ENCODE results near the gene GGPS1.
"Not testable (repeated sequence)": the region's sequence is repeated elsewhere in the genome, so short reads cannot be mapped to it uniquely, and the experiment has no call there.

The GGPS1 gene

DNA sequence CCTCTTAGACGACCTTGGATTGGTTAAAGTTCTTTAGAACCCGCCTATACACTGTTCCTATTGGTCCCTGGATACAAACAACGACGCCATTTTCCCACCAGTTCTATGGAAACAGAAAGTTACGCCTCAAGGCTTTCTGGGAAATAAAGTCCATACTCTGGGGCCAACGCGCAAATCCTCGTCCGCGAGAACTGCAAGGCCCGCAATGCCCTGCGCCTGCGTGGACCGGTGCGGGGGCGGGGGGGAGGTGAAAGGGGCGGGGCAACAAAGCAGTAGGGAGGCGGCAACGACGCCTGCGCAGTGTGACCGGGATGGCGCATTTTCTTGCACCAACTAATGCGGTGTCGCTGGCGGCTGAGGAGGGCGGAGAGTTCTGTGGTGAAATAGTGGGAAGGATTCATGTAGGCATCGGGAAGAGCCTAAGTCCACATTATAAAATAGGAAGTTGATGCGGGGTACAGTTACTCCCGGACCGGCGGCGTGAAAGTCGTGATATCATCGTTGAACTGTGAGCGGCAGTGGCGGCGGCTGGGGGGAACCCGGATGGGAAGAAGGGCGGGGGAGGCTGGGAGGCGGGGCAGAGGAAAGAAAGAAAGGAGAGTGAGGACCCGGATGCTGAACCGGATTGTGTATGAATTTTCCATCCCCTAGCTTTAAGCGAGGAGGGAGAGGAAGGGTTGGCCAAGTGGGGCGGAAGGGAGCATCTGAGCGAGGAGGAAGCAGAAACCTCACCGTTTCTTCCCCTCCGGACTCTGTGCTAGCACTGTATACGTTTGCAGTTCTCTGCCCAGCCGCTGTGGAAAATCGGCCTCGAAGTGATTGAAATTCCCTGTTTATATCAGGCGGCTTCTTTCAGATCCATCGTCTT lies at the start of gene GGPS1:
Gene GGPS1, plus strand, starts transcription at position 300 of the 868 bp plus-strand sequence. CDS start 6,695 bp downstream, outside the sequence.
- peak; percentile 99 for DNase-seq

DNA sequence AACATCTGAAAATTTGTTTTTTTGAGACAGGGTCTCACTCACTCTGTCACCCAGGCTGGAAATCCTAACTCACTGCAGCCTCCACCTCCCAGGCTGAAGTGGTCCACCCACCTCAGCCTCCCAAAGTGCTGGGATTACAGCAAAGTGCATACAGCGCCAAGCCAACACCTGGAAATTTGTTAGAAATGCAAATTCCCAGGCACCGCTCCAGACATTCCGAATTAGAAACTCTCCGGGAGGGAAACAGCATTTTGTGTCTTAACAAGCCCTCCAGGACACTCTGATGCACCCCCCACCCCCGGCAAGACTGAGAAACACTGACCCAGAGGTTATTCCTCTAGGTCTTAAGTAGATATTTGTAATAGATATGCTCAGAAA lies 49.5 kb upstream of the GGPS1 start:
- no peak for DNase-seq

DNA sequence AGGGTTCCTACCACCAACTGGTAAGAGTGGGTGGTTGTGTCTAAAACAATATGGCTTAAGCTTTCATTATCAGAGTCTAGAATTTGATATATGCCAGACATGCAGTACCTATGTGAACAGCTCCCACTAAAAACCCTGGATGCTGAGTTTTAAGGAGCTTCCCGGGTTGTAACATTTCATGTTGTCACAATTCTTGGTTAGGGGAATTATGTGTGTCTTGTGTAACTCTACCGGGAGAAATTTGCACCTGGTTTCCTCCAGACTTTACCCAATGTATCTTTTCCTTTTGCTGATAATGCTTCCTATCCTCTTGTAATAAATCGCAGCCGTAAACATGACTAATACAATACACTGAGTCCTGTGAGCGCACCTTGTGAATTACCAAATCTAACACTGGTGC lies 48.7 kb upstream of the GGPS1 start:
- DNase-seq: no peak

DNA sequence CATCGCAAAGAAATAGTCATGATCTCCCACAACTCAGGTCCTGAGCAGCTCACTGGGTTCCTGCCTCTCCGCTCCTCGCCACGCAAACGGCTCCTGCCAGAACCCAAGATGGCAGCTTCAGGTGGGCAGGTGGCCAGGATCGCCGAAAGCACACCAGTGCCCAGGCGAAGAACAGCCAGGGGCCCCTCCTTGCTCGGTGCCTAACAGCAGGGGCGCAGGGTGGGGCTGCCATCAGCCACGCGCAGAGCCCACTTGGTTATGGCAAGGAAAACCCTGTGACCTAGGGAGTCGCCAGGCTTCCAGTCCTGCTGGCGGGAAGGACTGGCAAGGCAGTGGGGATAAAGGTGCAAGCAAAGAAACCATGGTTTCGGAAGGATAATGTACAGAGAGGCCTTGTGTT lies 47.9 kb upstream of the GGPS1 start:
- DNase-seq: no peak

DNA sequence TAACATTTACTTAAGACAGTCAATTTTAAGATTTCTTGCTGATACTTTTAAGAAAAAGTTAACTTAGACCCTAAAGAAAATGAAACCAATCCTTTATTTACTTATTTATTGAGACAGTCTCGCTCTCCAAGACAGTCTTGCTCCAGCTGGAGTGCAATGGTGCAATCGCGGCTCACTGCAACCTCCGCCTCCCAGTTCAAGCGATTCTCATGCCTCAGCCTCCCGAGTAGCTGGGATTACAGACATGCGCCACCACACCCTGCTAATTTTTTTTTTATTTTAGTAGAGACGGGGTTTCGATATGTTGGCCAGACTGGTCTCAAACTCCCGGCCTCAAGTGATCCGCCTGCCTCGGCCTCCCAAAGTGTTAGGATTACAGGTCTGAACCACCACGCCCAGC lies 44.7 kb upstream of the GGPS1 start:
- DNase-seq: not testable (repeated sequence)

DNA sequence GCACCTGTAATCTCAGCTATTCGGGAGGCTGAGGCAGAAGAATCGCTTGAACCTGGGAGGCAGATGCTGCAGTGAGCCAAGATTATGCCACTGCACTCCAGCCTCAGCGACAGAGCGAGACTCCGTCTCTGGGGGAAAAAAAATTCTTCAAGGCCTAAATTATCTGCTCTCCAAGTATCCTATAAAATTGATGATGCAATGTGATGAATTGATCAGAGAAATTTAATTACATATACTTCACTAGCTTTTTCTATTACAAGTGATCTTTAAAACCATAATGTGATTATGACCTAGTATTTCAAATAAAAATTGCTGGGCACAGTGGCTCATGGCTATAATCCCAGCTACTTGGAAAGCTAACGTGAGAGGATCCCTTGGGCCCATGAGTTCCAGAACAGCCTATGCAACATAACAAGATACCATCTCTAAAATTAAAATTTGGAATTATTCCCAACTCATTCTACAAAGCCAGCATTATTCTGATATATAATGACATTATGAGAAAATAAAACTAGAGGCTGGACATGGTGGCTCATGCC lies 44.1 kb upstream of the GGPS1 start:
- no peak for DNase-seq

DNA sequence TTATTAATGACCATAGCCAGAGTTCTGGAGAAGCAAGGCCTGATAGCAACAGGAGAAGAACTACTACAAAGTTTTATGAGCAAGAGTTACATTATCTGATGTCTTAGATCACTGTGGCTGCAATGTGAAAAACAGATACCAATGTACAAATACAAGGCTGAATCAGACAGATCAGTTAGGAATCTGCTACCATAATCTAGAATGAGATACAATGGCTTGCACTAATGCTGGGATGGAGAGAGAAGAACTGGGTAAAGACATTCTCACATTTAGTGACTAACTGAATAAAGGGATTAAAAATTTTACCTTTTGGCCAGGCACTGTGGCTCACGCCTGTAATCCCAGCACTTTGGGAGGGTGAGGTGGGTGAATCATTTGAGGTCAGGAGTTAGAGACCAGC lies 41.7 kb upstream of the GGPS1 start:
- DNase-seq: no peak

DNA sequence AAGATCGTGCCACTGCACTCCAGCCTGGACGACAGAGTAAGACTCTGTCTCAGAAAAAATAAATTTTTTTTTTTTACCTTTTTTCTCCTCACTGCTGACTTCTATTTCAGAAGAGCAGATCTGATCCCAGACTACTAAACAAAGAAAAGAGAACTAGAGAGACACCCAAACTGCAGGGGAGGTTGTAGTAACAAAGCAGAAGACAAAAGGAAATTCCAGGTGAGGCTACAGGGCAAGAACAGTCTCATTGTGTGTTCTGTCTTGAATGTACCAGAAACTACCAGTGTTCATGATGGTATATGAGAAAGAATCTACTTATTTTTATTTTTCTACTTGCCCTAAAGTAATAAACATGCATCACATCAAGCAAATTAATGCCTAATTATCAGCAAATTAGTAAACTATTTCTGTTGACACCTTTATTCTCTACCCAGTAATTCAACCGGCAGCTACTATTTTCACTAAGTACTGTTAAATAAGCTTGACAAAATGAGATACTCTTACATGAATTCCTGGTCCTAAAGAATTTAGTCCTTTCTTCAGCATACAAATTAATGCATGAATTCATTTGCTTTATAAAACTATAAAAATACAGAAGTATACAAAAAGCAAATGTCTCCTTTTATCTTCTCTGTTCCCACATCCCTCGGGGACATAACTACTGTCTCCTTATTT lies 41.0 kb upstream of the GGPS1 start:
- no peak for DNase-seq

DNA sequence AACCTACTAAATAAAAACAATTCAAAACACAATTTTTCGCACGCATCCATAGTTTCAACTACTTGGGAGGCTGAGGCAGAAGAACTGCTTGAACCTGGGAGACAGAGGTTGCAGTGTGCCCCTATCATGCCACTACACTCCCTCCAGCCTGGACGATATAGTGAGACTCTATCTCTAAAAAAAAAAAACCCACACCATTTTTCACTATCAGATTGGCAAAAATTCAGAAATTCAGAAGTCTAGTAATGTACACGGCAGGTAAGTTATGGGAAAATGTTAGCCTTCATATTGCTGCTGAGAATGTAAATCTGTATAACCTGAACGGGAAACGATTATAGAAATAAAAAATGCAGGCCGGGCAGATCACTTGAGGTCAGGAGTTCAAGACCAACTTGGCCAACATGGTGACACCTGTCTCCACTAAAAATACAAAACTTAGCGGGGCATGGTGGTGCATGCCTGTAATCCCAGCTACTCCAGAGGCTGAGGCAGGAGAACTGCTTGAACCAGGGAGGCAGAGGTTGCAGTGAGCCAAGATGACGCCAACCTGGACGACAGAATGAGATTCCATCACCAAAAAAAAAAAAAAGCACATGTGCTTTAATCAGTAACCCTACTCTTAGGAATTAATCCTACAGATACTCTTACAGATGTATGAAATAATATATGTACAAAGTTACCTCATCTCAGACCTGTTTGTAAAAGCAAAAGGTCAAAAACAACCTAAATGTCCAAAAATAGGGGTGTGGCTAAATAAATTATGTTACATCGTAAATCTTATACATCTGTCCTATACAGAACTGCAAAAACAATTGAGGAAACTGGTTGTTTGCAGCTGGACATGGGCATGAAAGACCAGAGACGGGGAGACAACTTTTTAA lies 38.3 kb upstream of the GGPS1 start:
- no peak for DNase-seq

DNA sequence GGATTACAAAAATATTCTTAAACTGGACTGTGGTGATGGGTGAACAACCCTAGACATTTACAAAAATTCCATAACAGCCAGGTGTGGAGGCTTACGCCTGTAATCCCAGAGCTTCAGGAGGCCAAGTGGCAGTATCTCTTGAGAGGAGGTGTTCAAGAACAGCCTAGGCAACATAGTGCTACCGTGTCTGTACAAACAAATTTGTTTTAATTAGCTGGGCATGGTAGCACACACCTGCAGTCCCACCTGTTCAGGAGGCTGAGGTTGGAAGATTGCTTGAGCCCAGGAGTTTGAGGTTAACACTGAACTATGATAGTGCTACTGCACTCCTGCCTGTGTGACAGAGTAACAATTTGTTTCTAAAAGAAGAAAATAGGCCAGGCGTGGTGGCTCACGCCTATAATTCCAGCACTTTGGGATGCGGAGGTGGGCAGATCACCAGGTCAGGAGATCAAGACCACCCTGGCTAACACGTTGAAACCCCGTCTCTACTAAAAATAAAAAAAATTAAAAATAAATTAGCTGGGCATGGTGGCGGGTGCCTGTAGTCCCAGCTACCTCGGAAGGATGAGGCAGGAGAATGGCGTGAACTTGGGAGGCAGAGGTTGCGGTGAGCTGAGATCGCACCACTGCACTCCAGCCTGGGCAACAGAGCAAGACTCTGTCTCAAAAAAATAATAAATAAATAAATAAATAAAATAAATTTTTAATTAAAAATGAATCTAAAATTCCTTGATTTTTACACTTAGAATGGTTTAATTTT lies 37.4 kb upstream of the GGPS1 start:
- DNase-seq: no peak

DNA sequence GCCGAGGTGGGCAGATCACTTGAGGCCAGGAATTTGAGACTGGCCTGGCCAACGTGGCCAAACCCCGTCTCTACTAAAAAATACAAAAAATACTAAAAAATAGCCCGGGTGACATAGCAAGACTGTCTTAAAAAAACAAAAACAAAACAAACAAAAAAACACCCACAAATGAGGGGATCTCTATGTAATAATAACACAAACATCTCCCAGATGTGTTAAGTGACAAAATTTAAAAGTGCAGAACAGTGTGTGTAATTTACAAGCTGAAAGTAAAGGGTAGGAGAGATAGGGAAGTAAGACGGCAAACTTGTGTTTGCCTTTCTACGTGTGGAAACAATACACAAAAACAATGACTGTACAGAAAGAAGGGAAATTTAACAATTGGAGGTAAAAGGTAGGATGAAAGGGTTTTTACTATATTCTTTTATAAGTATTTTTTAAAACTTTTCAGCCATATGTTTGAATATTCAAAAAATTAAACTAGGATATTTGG lies 36.7 kb upstream of the GGPS1 start:
- no peak for DNase-seq

DNA sequence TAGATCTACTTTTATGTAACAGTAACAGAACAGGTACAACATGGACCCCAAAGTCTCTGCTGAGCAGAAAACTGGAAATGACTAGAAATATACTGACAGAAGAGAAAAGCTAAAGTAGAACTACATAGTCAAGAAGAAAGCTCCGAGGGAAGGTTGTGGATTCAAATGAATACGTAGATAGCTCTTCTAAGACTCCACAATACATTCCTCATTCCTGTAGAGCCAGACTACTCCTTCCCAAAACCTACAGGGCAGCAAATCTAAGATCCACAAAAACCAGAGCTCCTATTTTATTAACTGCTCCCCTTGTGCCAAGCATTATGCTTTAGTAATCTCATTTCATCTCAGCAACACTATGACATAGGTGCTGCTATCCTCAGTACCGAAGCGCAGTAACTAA lies 35.6 kb upstream of the GGPS1 start:
- no peak for DNase-seq

DNA sequence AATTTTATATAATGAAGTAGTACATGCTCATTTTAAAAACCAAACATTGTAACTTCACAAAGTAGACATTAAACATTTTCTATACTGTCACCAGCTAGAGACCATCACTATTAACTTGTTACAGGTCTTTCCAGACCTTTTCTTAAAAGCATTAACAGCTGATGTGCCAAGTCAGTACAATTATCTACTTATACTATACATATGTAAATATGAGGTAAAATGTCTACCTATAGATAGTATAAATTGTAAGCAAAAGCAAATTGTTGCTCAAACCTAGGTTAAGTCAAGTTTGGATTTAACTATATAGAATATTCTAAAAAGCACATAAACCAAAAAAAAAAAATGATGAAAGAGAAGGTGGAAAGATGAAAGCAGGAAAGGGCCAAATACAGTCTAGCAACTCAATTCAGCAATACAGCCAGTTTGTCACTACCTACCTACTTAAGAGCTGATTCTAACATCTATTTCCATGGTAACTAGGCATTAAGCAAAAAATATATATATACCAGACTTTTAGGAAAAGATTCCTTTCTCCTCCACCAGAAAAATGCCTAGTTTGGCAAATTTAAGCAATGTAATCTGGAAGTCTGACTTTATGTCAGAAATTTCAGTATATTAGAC lies 34.9 kb upstream of the GGPS1 start:
- no peak for DNase-seq

DNA sequence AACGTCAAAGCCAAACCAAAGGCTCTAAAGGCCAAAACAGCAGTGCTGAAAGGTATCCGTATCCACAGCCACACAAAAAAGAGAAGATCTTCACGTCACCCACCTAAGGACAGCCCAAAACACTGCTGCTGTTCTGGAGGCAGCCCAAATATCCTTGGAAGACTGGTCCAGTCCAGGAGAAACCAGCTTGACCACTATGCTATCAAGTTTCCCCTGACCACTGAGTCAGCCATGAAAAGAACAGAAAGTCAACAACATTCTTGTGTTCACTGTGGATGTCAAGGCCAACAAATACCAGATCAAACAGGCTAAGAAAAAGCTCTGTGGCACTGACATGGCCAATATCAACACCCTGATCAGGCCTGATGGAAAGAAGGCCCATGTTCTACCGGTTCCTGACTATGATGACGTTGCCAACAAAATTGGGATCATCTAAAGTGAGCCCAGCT lies 32.4 kb upstream of the GGPS1 start:
- DNase-seq: no peak

DNA sequence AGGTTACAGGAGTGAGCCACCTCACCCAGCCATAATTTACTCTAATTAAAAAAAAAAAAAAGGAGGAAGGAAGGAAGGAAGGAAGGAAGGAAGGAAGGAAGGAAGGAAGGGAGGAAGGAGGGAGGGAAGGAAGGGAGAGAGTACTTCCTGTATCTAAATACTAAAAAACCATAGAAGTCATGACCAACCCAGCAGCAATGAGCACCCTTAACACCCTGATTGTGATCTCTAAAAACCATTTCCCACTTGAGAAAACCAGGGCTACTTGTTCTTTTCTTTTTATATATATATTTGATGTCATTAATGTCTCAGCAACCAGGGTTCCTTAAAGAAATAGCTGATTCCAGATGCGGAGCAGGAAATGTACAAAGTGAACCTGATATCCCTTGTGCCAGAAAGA lies 31.6 kb upstream of the GGPS1 start:
- no peak for DNase-seq

DNA sequence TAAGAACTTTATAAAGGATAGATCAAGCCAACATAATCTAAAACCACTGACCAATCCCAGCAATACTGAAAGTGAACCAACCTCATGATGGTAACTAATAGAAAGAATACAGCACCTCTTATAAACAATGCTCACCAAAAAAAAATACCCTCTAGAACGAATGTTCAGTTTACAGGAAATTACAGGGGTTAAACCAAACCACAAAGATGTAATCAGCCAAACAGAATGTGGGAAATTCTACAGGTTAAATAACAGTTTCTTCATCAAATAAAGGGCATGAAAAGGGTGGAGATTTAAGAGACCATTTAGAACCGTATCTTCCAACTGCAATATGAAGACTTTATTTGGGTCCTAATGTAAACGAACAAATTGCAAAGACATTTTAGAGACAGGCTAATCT lies 30.8 kb upstream of the GGPS1 start:
- no peak for DNase-seq

DNA sequence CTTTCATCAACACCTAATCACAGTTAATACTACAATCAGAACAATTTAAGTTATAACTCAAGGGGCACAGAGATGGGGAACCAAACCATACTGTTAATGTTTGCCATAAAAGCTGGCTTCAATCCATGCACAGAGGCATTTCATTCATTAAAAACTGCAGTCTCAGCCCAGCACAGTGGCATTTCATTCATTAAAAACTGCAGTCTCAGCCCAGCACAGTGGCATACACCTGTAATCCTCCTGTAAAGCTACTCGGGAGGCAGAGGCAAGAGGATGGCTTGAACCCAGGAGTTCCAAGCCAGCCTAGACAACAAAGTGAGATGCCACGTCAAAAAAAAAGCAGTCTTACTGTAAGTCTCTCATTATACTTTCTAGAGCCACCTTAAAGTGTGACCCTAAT lies 29.6 kb upstream of the GGPS1 start:
- no peak for DNase-seq

DNA sequence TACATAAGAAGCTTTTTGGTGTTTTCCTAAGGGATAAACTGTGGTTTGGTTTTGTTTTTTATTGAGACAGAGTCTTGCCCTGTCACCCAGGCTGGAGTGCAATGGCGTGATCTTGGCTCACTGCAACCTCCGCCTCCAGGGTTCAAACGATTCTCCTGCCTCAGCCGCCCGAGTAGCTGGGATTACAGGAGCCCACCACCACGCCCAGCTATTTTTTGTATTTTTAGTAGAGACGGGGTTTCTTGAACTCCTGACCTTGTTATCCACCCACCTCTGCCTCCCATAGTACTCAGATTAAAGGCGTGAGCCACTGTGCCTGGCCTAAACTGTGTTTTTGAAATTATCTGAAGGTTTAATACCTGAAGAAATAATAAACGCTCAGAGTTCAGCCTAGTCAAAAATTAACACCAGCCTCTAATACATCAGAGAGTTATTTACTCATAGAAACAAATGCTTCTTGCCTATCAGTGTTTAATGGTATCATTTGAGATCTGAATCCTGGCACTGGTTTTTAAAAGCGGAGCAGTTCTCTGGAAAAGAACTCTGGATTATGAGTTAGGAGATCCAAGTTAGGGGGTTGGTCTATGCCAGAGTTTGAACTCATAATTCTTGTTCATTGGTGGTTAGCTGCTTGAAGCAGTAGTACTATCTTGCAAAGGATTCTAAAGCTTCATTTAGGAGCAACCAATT lies 29.1 kb upstream of the GGPS1 start:
- DNase-seq: no peak

DNA sequence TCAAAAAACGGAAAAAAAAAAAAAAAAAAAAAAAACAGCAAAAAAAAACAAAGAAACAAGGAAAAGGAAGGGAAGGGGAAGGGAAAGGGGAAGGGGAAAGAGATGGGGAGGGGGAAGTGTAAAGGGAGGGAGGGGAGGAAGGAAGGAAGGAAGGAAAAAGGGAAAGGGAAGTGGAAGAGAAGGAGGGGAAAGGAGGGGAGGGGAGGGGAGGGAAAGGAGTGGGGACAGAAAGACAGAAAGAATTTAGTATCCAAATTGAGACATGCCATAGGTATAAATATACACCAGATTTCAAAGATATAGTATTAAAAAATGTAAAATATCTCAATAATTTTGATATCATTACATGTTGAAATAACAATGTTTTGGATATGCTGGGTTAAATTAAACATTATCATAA lies 26.2 kb upstream of the GGPS1 start:
- no peak for DNase-seq

DNA sequence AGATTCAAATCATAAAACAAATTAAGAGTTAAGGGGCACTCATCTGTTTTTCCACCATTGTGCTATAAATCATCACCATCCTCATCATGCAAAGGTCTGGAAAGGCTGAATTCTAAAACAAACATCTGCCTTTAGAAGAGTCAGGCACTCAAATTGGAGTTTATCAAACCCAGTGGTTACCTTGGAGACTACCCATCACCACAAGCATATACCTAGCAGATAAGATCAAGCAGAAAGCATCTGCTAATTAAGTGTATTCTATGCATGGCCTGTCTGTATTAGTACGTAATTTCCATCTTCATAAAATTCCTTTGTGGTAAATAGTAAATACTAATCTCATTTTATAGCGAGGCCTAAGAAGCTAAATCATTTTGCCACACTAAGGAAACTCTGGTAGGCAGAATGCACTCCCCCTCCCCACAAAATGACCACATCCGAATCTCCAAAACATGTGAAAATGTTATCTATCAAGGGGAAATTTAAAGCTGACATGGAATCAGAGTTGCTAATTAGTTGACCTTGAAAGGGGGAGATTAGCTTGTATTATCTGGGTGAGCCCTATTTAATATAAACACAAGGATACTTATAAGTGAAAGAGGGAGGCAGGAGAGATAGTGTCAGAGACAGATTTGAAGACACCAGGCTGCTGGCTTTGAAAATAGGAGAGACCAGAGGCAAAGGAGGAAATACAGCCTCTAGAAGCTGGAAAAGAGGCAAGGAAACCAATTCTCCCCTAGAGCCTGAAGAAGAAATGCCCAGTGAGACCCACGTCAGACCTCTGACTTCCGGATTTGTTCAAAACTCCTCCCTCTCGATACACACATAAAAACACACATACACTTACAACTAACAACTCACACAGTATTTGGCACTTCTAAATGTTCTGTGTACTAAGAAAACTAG lies 23.6 kb upstream of the GGPS1 start:
- DNase-seq: no peak

Data from activated CD4-positive, alpha-beta T cell treated with anti-CD3 and anti-CD28 coated beads for 48 hours (primary cell).